ENCODE data around the gene RENBP. TPM values are rescaled to one million over a fixed set of nuclear protein-coding genes. Genes with fewer than 3 reads are reported as not detected.

RENBP gene
- total and polyA plus RNA-seq, 2 of the 13 experiments (the other 11 are each of a cell fraction or from before 2014, with no cell fraction given) = 1.4 to 2.6 TPM

GRCh38 chrX:153963546-153963945 lies 19.1 kb upstream of the RENBP start:
- in situ Hi-C loops (cut with HindIII; ENCODE audit: extremely low pct_ligation_motif_present, low pct_unique_long_range_greater_than_20kb) (no loop called here), intact Hi-C loops (cut with micrococcal nuclease; ENCODE audit: unreplicated experiment) (no loop called here)
- CTCF ChIA-PET (ENCODE audit: low intra/inter-chr PET ratio, low total read pairs) = no interaction called here
- Histone ChIP-seq H3K79me2 (ENCODE audit: insufficient read depth, low read length) (peaks cover 50% of the 10 kb centered on the region), H3K4me2 (ENCODE audit: low read depth, low read length) (no peak overlapping the region), H3K36me3 (replicated peaks in 1 of 2; ENCODE audit: control insufficient read depth in 1 of 2, insufficient read depth in 2 of 2, low read length in 2 of 2) (peaks cover 17 to 63% of the 10 kb centered on the region in 2 experiments; a peak in 4 of 5 replicates), H3K27me3 (ENCODE audit: control insufficient read depth in 1 of 2, insufficient read depth in 2 of 2, low read length in 2 of 2) (no peaks in the 10 kb centered on the region), H3K27ac (ENCODE audit: extremely low read length, insufficient read depth, low read length) (no peak overlapping the region), H3K4me3 (replicated peaks in 1 of 3; ENCODE audit: insufficient read depth in 1 of 3, low read depth in 2 of 3, low read length in 3 of 3) (no peak overlapping the region), H2AFZ (ENCODE audit: low read length) (no peak overlapping the region), H3K9ac (ENCODE audit: insufficient read depth, low read depth, low read length) (no peak overlapping the region), H4K20me1 (ENCODE audit: insufficient read depth, low read length) (peaks cover 37% of the 10 kb centered on the region), H3K4me1 (ENCODE audit: insufficient read depth, low read length) (peaks cover 25% of the 10 kb centered on the region), H3K9me3 (ENCODE audit: low read length) (no peaks in the 10 kb centered on the region)
- no peak for FAIRE-seq
- WGBS (ENCODE audit: low lambda C conversion rate) = no CpG with 5 or more reads among the region's 12 CpGs
- POLR2A ChIA-PET = no interaction called here
- no peak for ATAC-seq
- DNase-seq (ENCODE audit: low spot score) = no peak
- TF ChIP-seq ZNF431 (CRISPR knock-in tag; IDR thresholded peaks at IDR 0.05; ENCODE audit: borderline replicate concordance, low read depth) (no peak), JUND (CRISPR knock-in tag; IDR thresholded peaks at IDR 0.05) (no peak), NONO (IDR thresholded peaks at IDR 0.05) (no peak), NONO (CRISPR knock-in tag; conservative IDR thresholded peaks at IDR 0.05) (no peak), PHF21A (CRISPR knock-in tag; IDR thresholded peaks at IDR 0.05) (no peak), ZKSCAN5 (CRISPR knock-in tag; IDR thresholded peaks at IDR 0.05) (no peak), ZIK1 (CRISPR knock-in tag; IDR thresholded peaks at IDR 0.05; ENCODE audit: borderline replicate concordance, low read depth) (no peak), MIXL1 (CRISPR knock-in tag; IDR thresholded peaks at IDR 0.05) (no peak), THYN1 (CRISPR knock-in tag; IDR thresholded peaks at IDR 0.05; ENCODE audit: borderline replicate concordance, low read depth) (no peak), NRL (CRISPR knock-in tag; IDR thresholded peaks at IDR 0.05; ENCODE audit: borderline replicate concordance) (no peak), GPN1 (CRISPR knock-in tag; IDR thresholded peaks at IDR 0.05; ENCODE audit: borderline replicate concordance) (no peak), GATAD1 (CRISPR knock-in tag; IDR thresholded peaks at IDR 0.05) (no peak)
- BruUV-seq (replicated peaks) = no TSS peak

All from HepG2 (cell line).